Transverse colon (tissue), 4 donors: ENCODE results near the gene CRISPLD2. TPM values are rescaled to one million over a fixed set of nuclear protein-coding genes. Genes with fewer than 3 reads are reported as not detected.

Source experiments
- DNase-seq: peaks from one replicate; pipeline ENCODE4 v3.0.0-alpha.2; 2019
- H3K27ac ChIP-seq, 4 donors: fragments of 200-600 bp; sonication (generic); 2 replicates each; pipeline ENCODE4 v1.5.1; 2016 to 2018; ENCODE audit warnings: inconsistent platforms in 4 of 4
- H3K27me3 ChIP-seq: fragments of 200-600 bp; sonication (generic); 2 replicates; pipeline ENCODE4 v1.5.1; 2017; ENCODE audit warnings: inconsistent platforms
- H3K36me3 ChIP-seq, 4 donors: fragments of 200-600 bp; sonication (generic); 2 replicates each; pipeline ENCODE4 v1.5.1; 2017 to 2019; ENCODE audit warnings: inconsistent platforms in 4 of 4
- H3K4me1 ChIP-seq, 4 donors: fragments of 200-600 bp; sonication (generic); 2 replicates each; pipeline ENCODE4 v1.5.1; 2017 to 2020; ENCODE audit warnings: inconsistent platforms in 4 of 4
- H3K4me3 ChIP-seq, 4 donors: fragments of 200-600 bp; sonication (generic); 1 replicate in 1 of 4; 2 replicates in 3 of 4; pipeline versions ENCODE4 v1.5.1 to v1.6.1; 2017 to 2019; ENCODE audit warnings: inconsistent platforms in 4 of 4
- H3K9me3 ChIP-seq, 2 donors: fragments of 200-600 bp; sonication (generic); 2 replicates each; pipeline ENCODE4 v1.5.1; 2017 to 2019; ENCODE audit warnings: inconsistent platforms in 2 of 2
- EP300 ChIP-seq: sonication (generic); formaldehyde crosslinking; IDR thresholded peaks from one replicate; pipeline ENCODE4 v1.6.1; 2017; ENCODE audit warnings: antibody characterized with exemption, low read depth
- POLR2A ChIP-seq: fragments of 450-650 bp; IDR thresholded peaks from one replicate; pipeline ENCODE4 v1.6.1; 2016; ENCODE audit warnings: antibody characterized with exemption, mild to moderate bottlenecking, moderate library complexity
- POLR2AphosphoS5 ChIP-seq, 3 donors: sonication (generic); formaldehyde crosslinking; IDR thresholded peaks; one replicate each; pipeline ENCODE4 v1.6.1; 2016; ENCODE audit warnings: antibody characterized with exemption in 3 of 3
- WGBS, 2 donors: methylation state at CpG; one replicate each; pipeline ENCODE4 v1.1.5; 2018; ENCODE audit warnings: low coverage in 1 of 2; 5-methylcytosine and 5-hydroxymethylcytosine counted together
- in situ Hi-C, 4 donors: fragments of 200-750 bp; cut with MboI; loops; one replicate each; pipeline versions ENCODE4 v1.15.0 to v1.15.1; 2017; ENCODE audit warnings: low sequenced_read_pairs in 3 of 4, low pct_ligation_motif_present in 1 of 4, low pct_unique_long_range_greater_than_20kb in 1 of 4
- intact Hi-C: fragments of 100-400 bp; cut with DNase I; formaldehyde crosslinking; loops from one replicate; pipeline ENCODE4 v1.15.1; 2023; ENCODE audit warnings: low total_unique reads
- total RNA-seq, 4 donors: library from RNA; depleted of rRNA; stranded (reverse); fragments of >200 nt; gene quantifications; one replicate each; pipeline ENCODE4 v1.1.0, GENCODE V29; 2016
- TF ChIP-seq, protein P1 (sequence below), 5 experiments: fragments of 200-600 bp in 3 of 5; fragments of 450-650 bp in 2 of 5; sonication (generic) in 3 of 5; IDR thresholded peaks; 1 replicate in 2 of 5; 2 replicates in 3 of 5; pipeline ENCODE4 v1.5.1; 2016 to 2017; ENCODE audit warnings: antibody characterized with exemption in 5 of 5, inconsistent platforms in 3 of 5, mild to moderate bottlenecking in 2 of 5, moderate library complexity in 1 of 5

CRISPLD2 gene
- total RNA-seq, 4 donors from 2014 or later: 53.4 to 326 (median 71.0) TPM

DNA sequence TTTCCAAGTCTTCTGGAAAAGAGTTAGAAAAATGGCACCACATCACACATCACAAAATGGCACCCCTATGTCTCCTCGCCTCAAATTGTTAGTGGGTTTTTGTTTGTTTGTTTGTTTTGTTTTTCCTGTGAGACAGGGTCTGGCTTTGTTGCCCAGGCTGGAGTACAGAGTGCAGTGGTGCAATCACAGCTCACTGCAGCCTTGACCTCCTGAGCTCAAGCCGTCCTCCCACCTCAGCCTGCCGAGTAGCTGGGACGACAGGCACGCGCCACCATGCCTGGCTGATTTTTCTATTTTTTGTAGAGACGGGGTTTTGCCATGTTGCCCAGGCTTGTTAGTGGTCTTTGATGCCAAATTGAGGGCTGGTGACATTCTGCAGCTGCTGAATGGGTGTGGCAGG lies 3.8 kb upstream of the CRISPLD2 start:
- Histone ChIP-seq H3K36me3 (no peaks in the 10 kb centered on the region), H3K4me1 (peaks cover 0 to 14% (median 12%) of the 10 kb centered on the region in 4 donors), H3K27me3 (peaks cover 23% of the 10 kb centered on the region), H3K27ac (no peak overlapping the region), H3K4me3 (no peak overlapping the region), H3K9me3 (no peaks in the 10 kb centered on the region)
- TF ChIP-seq POLR2A (no peak), EP300 (no peak), POLR2AphosphoS5 (IDR thresholded peaks at IDR 0.05) (no peak)
- TF ChIP-seq, protein P1, sequence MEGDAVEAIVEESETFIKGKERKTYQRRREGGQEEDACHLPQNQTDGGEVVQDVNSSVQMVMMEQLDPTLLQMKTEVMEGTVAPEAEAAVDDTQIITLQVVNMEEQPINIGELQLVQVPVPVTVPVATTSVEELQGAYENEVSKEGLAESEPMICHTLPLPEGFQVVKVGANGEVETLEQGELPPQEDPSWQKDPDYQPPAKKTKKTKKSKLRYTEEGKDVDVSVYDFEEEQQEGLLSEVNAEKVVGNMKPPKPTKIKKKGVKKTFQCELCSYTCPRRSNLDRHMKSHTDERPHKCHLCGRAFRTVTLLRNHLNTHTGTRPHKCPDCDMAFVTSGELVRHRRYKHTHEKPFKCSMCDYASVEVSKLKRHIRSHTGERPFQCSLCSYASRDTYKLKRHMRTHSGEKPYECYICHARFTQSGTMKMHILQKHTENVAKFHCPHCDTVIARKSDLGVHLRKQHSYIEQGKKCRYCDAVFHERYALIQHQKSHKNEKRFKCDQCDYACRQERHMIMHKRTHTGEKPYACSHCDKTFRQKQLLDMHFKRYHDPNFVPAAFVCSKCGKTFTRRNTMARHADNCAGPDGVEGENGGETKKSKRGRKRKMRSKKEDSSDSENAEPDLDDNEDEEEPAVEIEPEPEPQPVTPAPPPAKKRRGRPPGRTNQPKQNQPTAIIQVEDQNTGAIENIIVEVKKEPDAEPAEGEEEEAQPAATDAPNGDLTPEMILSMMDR (IDR thresholded peaks at IDR 0.05): no peak
- WGBS, 2 donors: 84 to 100% methylated on average over 1 to 7 of the region's 7 CpGs
- DNase-seq: no peak
- in situ Hi-C loops (no loop called here), intact Hi-C loops (no loop called here)

DNA sequence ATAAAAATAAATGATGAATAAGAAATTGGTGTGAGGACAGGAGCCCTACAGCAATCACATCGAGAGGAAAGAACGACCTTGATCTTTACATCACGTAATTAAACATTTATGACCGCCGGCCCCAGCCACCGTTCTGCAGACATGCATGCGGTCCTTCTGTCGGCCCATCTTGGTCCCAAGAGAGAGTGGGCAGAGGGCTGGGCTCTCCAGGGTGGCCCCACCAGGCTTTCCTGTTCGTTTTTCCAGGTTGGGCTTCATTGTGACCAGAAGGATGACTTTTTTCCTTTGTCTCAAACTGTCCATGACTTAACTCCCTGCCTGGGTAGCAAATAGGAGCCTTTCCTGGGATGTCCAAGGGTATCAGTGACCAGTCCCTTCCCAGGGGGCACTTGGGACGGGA lies 3.3 kb upstream of the CRISPLD2 start:
- peaks cover 0 to 14% (median 12%) of the 10 kb centered on the region in 4 donors for H3K4me1 ChIP-seq
- H3K36me3 ChIP-seq: no peaks in the 10 kb centered on the region
- 58% methylated on average over 10 of the region's 10 CpGs; no CpG with 5 or more reads in 1 of the 2 donors for WGBS, 2 donors
- TF ChIP-seq, protein P1 (IDR thresholded peaks at IDR 0.05): no peak
- TF ChIP-seq EP300 (no peak), POLR2AphosphoS5 (IDR thresholded peaks at IDR 0.05) (no peak), POLR2A (no peak)
- DNase-seq: no peak
- H3K27me3 ChIP-seq: peaks cover 26% of the 10 kb centered on the region
- H3K4me3 ChIP-seq: no peak overlapping the region
- H3K27ac ChIP-seq: no peak overlapping the region
- intact Hi-C loops: no loop called here
- in situ Hi-C loops: no loop called here
- no peaks in the 10 kb centered on the region for H3K9me3 ChIP-seq

DNA sequence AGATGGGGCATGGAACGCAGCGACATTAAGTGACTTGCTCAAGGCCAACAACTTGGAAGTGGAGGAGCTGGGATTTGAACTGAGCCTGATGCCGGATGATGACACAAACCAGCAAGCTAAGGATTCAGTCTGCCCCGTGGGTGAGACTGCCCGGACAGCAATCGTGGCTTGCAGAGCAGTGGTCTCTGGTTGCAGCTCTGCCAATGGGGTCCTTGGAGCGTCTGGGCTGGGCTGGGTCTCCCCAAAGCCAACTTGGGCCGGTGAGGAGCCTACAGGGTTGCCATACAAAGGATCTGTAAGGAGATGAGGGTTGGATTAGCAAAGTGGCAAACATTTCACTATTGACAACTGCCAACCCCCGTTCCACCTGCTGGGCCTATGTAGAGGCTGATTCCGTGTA lies 2.6 kb upstream of the CRISPLD2 start:
- TF ChIP-seq, protein P1 (IDR thresholded peaks at IDR 0.05): no peak
- TF ChIP-seq POLR2A (no peak), EP300 (no peak), POLR2AphosphoS5 (IDR thresholded peaks at IDR 0.05) (no peak)
- H3K36me3 ChIP-seq: no peaks in the 10 kb centered on the region
- no peaks in the 10 kb centered on the region for H3K9me3 ChIP-seq
- H3K4me1 ChIP-seq: peaks cover 0 to 14% (median 12%) of the 10 kb centered on the region in 4 donors
- intact Hi-C loops (no loop called here), in situ Hi-C loops (no loop called here)
- peaks cover 33% of the 10 kb centered on the region for H3K27me3 ChIP-seq
- no peak overlapping the region for H3K27ac ChIP-seq
- H3K4me3 ChIP-seq: no peak overlapping the region
- 85 to 100% methylated on average over 2 to 10 of the region's 10 CpGs for WGBS, 2 donors
- no peak for DNase-seq

- H3K27me3 ChIP-seq: peaks cover 37% of the 10 kb centered on the region
- intact Hi-C loops (no loop called here), in situ Hi-C loops (no loop called here)
- DNase-seq: no peak
- peaks cover 0 to 14% (median 12%) of the 10 kb centered on the region in 4 donors for H3K4me1 ChIP-seq
- WGBS, 2 donors: 63% methylated on average over 2 of the region's 2 CpGs; no CpG with 5 or more reads in 1 of the 2 donors
- H3K27ac ChIP-seq: no peak overlapping the region
- H3K4me3 ChIP-seq: no peak overlapping the region
- TF ChIP-seq EP300 (no peak), POLR2AphosphoS5 (IDR thresholded peaks at IDR 0.05) (no peak), POLR2A (no peak)
- TF ChIP-seq, protein P1 (IDR thresholded peaks at IDR 0.05): no peak
- no peaks in the 10 kb centered on the region for H3K9me3 ChIP-seq
- no peaks in the 10 kb centered on the region for H3K36me3 ChIP-seq
Observed at GRCh38 chr16:84817613-84818012, 2.2 kb upstream of the CRISPLD2 start.
